GM12874 (cell line): ENCODE data around the gene ZNF862.

Experiments
- TF ChIP-seq, protein P1 (sequence below): IDR thresholded peaks from 2 replicates; pipeline ENCODE4 v1.5.1; 2011; ENCODE audit warnings: low read depth, mild to moderate bottlenecking, control low read depth, low read length, moderate library complexity; ENCODE audit not compliant: insufficient read depth

ZNF862 gene

DNA sequence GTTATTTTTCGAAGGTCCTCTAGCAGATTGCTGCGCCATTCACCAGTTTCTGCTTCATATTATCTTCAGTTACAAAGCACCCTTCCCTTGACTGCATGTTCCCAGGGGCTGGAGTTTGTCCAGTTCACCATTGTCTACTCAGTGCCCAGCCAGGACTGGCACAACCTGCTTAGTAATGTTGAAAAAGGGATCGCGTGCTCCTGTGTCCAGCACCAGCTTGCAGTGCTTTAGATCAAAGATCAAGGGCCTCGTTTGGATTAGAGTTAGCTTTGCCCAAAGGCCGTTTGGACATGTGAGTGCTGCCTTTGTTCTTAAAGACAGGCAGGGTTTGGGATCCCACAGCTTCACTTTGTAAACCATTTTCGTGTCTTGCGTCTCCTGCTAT lies 36.5 kb downstream of the ZNF862 start:
- TF ChIP-seq, protein P1, sequence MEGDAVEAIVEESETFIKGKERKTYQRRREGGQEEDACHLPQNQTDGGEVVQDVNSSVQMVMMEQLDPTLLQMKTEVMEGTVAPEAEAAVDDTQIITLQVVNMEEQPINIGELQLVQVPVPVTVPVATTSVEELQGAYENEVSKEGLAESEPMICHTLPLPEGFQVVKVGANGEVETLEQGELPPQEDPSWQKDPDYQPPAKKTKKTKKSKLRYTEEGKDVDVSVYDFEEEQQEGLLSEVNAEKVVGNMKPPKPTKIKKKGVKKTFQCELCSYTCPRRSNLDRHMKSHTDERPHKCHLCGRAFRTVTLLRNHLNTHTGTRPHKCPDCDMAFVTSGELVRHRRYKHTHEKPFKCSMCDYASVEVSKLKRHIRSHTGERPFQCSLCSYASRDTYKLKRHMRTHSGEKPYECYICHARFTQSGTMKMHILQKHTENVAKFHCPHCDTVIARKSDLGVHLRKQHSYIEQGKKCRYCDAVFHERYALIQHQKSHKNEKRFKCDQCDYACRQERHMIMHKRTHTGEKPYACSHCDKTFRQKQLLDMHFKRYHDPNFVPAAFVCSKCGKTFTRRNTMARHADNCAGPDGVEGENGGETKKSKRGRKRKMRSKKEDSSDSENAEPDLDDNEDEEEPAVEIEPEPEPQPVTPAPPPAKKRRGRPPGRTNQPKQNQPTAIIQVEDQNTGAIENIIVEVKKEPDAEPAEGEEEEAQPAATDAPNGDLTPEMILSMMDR: no peak

GRCh38 chr7:149875396-149875795 lies 37.2 kb downstream of the ZNF862 start:
- TF ChIP-seq, protein P1: no peak

DNA sequence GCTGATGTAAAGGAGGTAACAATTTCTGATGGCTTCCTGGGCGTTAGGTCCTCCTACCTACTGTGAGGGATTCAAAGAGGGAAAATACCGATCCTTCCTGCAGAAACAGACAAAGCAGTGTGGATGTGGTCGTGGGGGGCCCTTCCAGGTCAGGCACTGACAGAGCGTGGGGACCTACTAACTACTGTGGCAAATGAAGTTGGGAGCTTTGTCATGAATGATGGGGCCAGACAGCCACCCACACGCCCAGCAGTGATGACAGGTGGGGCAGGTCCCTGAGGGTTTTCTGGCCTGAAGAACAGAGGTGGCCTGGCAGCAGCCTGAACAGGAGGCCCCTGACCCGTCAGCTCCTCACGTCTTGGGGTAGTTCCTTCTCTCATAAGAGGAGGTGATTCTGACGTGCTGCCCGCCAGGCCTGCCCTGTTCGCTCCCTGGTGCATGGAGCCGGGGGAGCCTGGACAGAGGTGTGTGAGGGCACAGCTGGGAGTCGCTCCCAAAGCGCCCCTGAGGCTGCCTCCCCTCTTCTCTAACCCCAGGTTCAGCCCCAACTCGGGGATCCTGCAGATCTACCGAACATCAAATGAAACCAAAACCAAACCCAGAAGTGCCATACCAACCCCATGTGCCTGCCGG lies 39.8 kb downstream of the ZNF862 start:
- TF ChIP-seq, protein P1: no peak

- TF ChIP-seq, protein P1: no peak
These were observed 40.3 kb downstream of the ZNF862 start for GRCh38 chr7:149878523-149878921.

DNA sequence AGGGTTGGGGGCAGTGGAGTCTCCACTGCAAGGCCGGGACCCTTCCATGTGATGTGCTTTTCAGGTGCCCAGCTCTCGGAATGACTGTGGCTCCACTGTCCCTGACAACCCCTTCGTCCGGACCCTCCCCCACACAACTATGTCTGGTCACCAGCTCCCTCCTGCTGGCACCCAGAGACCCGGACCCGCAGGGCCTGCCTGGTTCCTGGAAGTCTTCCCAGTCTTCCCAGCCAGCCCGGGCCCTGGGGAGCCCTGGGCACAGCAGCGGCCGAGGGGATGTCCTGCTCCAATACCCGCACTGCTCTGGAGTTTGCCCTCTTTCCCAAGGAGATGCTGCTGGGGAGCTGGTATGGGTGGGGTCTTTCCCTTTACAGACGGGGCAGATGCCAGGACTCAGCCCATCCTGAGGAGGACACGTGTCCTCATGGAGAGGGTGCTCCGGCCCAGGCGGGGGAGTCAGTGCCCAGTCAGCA lies 41.1 kb downstream of the ZNF862 start:
- TF ChIP-seq, protein P1: no peak

GRCh38 chr7:149879766-149880637 lies 41.8 kb downstream of the ZNF862 start:
- TF ChIP-seq, protein P1: no peak

DNA sequence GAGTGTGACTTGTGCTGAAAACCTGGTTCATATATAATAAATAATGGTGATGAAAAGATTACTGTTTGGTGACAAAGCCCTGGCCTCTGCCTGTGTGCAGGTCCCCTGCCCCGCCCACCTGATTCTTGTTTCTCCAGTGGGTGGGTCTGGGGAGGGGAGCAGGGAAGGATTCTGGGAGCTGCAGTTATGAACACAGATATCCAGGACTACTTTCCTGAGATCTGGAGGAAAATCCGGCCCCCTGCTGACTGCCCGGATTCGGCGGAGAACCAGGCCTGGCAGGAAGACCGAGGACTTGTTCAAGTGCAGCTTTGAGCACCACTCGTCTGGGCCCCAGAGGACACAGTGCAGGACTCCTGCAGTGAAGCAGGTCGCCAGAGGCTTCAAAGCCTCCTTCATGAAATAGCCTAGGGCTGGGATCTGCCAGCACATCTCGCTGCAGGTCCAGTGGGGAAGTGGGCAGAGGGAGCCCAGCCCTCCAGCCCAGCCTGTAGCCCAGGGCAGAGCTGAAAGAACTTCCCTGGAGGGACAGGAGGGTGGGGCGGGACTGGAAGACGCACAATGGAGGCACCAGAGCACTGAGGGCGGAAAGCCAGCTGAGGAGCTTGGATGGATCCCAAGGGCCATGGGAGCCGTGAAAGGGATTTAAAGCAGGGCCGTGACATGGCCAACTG lies 42.6 kb downstream of the ZNF862 start:
- TF ChIP-seq, protein P1: no peak
